ENCODE results near the gene RTP3.

RTP3 gene

GRCh38 chr3:46479021-46479420 lies 18.8 kb upstream of the RTP3 start:
- no peak for DNase-seq (ENCODE audit: low spot score)
- no peak for TF ChIP-seq CTCF (IDR thresholded peaks at IDR 0.05; ENCODE audit: extremely low read depth, missing control alignments)

GRCh38 chr3:46479696-46480095 lies 18.1 kb upstream of the RTP3 start:
- TF ChIP-seq CTCF (IDR thresholded peaks at IDR 0.05; ENCODE audit: extremely low read depth, missing control alignments), result no peak
- DNase-seq (ENCODE audit: low spot score), result no peak

DNA sequence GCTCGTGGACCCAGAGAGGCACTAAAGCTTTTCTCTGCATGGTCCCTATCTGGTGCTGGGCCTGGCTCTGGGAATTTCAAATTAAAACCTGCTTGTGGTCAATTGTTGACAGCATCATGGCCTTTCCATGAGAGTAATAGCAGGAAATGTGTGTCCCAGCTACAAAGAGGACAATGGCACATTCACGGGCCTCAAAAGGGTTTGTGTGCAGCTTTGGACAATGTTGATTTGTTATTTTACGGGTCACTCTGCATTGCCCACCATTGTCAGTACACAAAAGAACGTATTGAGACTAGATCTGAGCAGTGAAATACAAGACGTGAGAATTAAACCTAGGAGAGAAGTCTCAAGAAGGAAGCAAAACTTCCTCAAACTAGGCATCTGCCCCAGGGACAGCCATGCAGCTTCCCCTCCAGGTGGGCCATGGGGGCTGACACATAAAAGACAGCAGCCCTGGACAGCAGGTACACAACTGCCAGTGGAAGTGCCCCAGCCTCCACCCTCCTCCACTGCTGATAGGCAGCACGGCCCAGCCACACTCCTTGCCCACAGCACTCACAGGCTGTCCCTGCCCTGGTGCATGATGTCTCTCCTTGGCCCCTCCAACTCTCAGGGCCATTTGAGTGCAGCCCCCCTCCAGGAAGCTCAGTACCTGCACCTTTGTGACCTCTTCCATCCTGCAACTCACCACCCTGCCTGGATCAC lies 17.1 kb upstream of the RTP3 start:
- DNase-seq (ENCODE audit: low spot score), result no peak
- no peak for TF ChIP-seq CTCF (IDR thresholded peaks at IDR 0.05; ENCODE audit: extremely low read depth, missing control alignments)

DNA sequence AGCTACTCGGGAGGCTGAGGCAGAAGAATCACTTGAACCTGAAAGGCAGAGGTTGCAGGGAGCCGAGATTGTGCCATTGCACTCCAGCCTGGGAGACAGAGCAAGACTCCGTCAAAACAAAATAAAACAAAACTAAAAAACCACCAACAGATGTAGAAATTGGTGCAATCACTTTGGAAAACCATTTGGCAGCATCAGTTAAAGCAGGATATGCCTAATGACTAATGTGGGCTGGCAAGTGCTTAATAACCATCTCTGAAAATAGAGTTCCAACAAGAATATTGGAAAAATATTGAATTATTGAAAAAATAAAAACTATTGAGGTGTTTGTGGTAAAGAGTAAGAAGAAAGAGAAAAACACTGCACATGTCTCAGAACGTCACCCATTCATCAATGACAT lies 16.1 kb upstream of the RTP3 start:
- no peak for TF ChIP-seq CTCF (IDR thresholded peaks at IDR 0.05; ENCODE audit: extremely low read depth, missing control alignments)
- no peak for DNase-seq (ENCODE audit: low spot score)

DNA sequence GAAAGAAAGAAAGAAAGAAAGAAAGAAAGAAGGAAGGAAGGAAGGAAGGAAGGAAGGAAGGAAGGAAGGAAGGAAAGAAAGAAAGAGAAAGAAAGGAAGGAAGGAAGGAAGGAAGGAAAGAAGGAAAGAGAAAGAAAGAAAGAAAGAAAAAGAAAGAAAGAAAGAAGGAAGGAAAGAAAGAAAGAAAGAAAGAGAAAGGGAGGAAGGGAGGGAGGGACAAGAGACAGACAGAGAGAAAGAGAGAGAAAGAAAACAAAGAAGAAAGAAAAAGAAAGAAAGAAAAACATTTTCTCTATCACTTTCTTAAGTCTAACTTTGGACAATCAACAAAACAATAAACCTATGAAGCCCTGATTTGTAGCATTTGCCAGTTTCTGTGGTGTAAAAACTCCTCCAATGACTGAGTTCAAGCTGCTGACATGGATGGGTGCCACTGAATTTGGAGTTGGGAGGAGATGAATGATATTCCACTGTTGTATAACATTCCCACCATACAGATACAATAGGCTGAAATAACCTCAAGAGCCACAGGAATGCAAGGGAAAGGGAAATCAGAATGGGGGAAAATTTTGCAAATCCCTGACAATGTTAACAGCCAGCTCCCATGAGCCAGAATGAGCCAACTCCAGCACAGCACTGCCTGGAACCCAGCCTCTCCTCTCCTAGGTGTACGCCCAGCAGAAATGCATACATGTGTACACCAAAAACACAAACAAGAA lies 15.0 kb upstream of the RTP3 start:
- no peak for DNase-seq (ENCODE audit: low spot score)
- TF ChIP-seq CTCF (IDR thresholded peaks at IDR 0.05; ENCODE audit: extremely low read depth, missing control alignments), result no peak

DNA sequence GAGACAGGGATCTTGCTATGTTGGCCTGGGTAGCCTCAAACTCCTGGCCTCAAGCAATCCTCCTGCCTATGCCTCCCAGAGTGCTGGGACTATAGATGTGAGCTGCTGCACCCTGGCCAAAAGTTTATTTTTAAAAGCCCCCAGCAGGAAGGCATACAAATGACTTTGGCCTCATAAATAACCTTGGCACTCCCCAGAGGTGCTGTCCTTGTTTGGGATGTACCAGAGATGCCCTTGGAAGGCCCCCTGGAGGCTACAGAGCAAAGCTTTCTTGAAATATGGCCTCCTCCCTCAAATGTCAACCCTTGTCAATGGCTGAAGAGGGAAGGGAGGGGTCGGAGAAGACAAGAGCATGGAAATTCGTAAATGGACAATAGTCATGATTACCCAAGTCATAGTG lies 14.0 kb upstream of the RTP3 start:
- DNase-seq (ENCODE audit: low spot score), result no peak
- no peak for TF ChIP-seq CTCF (IDR thresholded peaks at IDR 0.05; ENCODE audit: extremely low read depth, missing control alignments)

GRCh38 chr3:46484388-46484787 lies 13.4 kb upstream of the RTP3 start:
- TF ChIP-seq CTCF (IDR thresholded peaks at IDR 0.05; ENCODE audit: extremely low read depth, missing control alignments), result no peak
- no peak for DNase-seq (ENCODE audit: low spot score)

All from GM20000 (cell line).